GM06990 (cell line): Measurements from ENCODE around the gene ZFYVE28.

ENCODE experiments used
- DNase-seq: peaks from one replicate; pipeline ENCODE4 v3.0.0-alpha.2; 2011; ENCODE audit not compliant: insufficient read length; ENCODE audit errors: extremely low read depth
- H3K27me3 ChIP-seq: replicated peaks from 2 replicates; pipeline ENCODE4 v1.6.0; 2011; ENCODE audit warnings: low read length; ENCODE audit not compliant: control insufficient read depth, insufficient read depth
- H3K36me3 ChIP-seq: 2 replicates; pipeline ENCODE4 v1.5.1; 2011; ENCODE audit warnings: low read length; ENCODE audit not compliant: control insufficient read depth, insufficient read depth
- H3K4me3 ChIP-seq: replicated peaks from 2 replicates; pipeline ENCODE4 v1.5.1; 2011; ENCODE audit warnings: low read depth, mild to moderate bottlenecking, control low read depth, low read length
- TF ChIP-seq, protein P1 (sequence below): IDR thresholded peaks from 2 replicates; pipeline ENCODE4 v1.5.1; 2011; ENCODE audit warnings: low read length, control low read depth, mild to moderate bottlenecking, inconsistent platforms; ENCODE audit not compliant: insufficient read depth, poor library complexity, severe bottlenecking

The ZFYVE28 gene

DNA sequence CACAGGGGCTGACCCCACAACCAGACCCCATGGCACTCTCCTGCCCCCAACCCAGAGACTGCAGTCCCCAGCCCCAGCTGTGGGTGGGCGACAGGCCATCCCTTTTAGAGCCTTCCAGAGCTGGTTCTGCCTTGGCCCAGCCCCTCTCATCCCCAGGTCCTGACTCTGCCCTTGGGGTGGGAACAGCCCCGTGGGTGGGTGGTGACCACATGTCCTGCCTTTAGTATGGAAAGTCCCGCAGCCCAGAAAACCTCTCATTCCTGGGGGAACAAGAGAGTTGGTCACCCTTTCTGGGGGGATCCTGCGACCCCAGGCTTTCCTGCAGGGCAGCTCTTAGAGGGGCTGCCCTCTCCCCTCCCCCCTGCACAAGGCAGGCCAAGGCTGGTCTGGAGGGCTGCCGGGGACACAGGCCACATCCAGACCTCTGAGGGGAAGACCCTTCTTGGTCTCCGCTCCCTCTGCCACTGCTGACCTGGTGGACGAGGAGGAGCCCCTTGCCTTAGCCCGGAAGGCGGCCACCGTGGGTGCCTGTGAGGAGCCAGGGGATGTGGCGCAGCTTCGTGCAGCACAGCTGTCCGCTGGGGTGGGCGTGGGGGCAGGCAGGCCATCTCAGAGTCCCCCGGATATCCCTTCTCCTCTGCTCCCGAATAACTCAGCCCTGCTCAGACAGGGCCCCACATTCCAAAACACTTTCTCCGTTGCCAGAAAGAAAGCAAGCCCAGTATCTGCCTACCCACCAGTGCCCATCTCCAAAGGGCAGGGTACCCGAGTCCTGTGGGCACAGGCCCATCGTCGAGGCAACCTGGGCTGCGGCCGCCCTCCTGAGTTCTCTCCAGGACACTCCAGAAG is 149.9 kb downstream of the ZFYVE28 start:
- Histone ChIP-seq H3K36me3 (no peaks in the 10 kb centered on the region), H3K27me3 (no peaks in the 10 kb centered on the region; the same call in none of the 2 replicates), H3K4me3 (no peak overlapping the region)
- DNase-seq: no peak
- TF ChIP-seq, protein P1, sequence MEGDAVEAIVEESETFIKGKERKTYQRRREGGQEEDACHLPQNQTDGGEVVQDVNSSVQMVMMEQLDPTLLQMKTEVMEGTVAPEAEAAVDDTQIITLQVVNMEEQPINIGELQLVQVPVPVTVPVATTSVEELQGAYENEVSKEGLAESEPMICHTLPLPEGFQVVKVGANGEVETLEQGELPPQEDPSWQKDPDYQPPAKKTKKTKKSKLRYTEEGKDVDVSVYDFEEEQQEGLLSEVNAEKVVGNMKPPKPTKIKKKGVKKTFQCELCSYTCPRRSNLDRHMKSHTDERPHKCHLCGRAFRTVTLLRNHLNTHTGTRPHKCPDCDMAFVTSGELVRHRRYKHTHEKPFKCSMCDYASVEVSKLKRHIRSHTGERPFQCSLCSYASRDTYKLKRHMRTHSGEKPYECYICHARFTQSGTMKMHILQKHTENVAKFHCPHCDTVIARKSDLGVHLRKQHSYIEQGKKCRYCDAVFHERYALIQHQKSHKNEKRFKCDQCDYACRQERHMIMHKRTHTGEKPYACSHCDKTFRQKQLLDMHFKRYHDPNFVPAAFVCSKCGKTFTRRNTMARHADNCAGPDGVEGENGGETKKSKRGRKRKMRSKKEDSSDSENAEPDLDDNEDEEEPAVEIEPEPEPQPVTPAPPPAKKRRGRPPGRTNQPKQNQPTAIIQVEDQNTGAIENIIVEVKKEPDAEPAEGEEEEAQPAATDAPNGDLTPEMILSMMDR: no peak

DNA sequence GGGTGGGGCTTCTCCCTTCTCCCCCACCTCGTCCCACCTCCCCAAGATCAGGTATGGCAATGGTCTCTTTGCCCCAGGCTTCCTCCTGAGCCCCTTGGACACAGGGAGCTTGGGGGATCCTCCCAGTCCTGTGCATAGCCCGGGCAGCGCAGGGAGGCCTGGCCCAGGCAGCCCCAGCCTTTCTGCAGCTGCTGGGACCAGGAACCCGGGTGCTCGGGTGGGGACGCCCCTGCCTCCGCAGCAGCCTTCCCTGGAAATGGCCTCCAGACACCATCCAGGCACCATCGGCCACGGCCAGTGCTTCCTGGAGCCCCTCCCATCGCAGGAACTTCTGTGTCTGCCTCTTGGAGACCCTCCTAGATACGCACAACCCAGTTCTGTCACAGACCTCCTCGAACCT is 150.6 kb downstream of the ZFYVE28 start:
- H3K27me3 ChIP-seq: no peaks in the 10 kb centered on the region; the same call in none of the 2 replicates
- TF ChIP-seq, protein P1: no peak
- no peak overlapping the region for H3K4me3 ChIP-seq
- no peaks in the 10 kb centered on the region for H3K36me3 ChIP-seq
- no peak for DNase-seq

DNA sequence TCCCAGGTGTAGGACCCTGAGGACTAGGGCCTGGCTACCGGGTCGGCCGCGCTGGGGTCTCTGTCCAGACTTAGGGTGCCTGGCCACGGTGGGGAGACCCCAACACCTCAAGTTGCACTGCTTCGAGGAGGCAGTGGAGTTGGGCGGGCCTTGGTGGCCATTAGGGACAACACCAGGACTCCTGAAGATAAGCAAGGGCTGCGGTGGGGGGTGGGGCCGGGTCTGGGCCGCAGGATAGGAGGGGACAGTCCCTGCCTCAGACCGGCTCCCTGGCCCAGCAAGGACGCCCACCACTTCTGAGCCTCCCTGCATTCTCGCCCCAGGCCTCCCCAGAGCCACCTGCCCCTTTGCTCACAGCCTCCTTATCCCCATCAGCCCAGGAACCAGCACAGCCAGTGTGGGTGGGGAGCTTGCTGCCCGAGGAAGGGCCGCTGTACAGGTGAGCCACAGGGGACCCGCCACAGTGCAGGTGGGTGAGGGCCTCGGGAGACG is 151.1 kb downstream of the ZFYVE28 start:
- TF ChIP-seq, protein P1: no peak
- DNase-seq: no peak
- no peaks in the 10 kb centered on the region; the same call in none of the 2 replicates for H3K27me3 ChIP-seq
- H3K36me3 ChIP-seq: no peaks in the 10 kb centered on the region
- H3K4me3 ChIP-seq: no peak overlapping the region

- H3K4me3 ChIP-seq: no peak overlapping the region
- no peak for DNase-seq
- no peaks in the 10 kb centered on the region for H3K36me3 ChIP-seq
- H3K27me3 ChIP-seq: no peaks in the 10 kb centered on the region; the same call in 1 of the 2 replicates
- TF ChIP-seq, protein P1: no peak
Measured at GRCh38 chr4:2266821-2267220, 151.6 kb downstream of the ZFYVE28 start.

- TF ChIP-seq, protein P1: no peak
- DNase-seq: no peak
- no peak overlapping the region for H3K4me3 ChIP-seq
Measured at GRCh38 chr4:2266181-2266580, 152.3 kb downstream of the ZFYVE28 start.

More at GRCh38 chr4:2266181-2266580, 152.3 kb downstream of the ZFYVE28 start:
- no peaks in the 10 kb centered on the region for H3K36me3 ChIP-seq
- no peaks in the 10 kb centered on the region; the same call in 1 of the 2 replicates for H3K27me3 ChIP-seq
